NCI-H524 treated with DMSO at 0.1 percent for 48 hours (cell line): ENCODE measurements around the gene LRRC37A2.
"Not testable (repeated sequence)": the region's sequence is repeated elsewhere in the genome, so short reads cannot be mapped to it uniquely, and the experiment has no call there.

Experiments used
- DNase-seq: peaks from one replicate; lab custom pipeline; 2025; lab: John Stamatoyannopoulos, UW

LRRC37A2 gene

DNA sequence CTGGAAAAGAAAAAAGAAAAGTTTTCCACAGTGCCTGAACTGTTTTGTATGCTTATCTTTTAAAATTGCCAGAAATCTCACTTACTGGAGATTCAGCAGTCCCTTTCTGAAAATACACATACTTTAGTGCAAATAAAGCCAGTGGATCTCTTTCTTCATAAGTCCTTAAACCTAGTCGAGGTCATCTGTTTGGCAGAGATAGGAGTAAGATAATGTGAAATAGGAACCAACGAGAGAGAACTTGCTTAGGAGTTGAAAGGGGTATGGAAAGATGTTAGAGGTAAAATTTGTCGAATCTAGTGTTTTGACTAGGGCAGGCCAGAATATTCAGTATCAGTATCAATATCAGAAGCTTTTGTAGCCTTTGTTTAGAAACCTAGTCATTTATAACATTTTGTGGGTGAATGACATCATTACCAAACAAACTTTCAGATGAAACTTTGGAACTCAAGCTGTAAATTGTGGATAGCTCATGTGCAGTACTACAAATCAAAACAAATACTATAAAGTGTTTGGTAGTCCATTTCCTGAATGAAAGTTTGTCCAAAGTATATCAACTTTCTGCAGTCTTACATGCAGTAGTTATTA is 86.2 kb downstream of the LRRC37A2 start:
- DNase-seq: not testable (repeated sequence)

DNA sequence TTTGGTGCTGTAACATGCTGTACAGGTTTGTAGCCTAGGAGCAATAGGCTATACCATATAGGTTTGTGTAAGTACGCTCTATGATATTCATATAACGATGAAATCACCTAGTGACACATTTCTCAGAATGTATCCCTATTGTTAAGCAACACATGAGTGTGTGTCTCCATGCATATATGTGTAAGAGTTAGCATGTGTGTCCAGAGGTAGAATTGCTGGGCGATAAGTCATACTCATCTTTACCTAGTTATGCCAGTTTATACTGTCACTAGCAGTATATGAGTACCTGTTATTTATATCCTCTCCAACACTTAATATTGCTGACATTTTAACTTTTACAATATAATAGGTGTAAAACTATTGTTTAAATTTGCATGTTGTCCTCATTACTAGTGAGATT is 88.5 kb downstream of the LRRC37A2 start:
- DNase-seq: not testable (repeated sequence)

DNA sequence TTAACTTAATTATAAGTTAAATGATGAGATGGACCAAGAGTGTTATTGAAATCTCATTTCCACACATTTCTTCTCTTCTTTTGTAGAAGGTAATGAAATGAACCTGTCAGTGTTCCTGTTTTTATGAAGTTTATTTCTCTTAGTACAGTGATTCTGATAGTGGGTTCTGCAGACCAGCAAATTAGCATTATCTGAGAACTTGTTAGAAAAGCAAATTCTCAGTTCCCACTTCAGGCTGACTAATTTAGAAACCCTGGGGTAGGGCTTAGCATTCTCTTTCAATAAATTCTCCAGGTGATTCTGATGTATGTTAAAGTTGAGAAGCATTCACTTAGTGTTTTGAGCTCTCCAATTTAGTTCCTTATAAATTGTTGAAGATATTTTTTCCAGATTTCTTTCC is 90.9 kb downstream of the LRRC37A2 start:
- DNase-seq: not testable (repeated sequence)
